ENCODE data around the gene KDELR1. TPM values are rescaled to one million over a fixed set of nuclear protein-coding genes. Genes with fewer than 3 reads are reported as not detected.

Gene KDELR1
- total RNA-seq, 1 experiment from 2014 or later = 198 TPM

DNA sequence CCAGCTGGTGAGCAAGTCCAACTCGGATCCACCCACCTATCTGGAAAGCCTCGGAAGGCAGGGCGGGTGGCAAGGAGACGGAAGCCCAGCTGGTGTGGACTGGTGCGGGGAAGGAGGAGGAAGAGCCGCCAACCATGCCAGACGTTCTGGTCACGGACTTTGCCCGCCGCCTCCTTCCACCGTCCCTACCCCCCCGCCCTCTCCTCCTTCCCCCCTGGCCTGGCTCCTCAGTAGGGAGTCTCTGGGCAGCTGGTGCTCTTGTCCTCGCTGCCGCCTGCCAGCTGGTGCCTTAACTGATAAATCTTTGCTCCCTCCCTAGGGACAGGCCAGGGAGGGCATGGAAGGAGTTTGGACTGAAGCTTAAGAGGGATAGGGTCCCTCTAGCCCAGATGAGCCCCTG is 22.4 kb downstream of the KDELR1 start:
- no peaks in the 10 kb centered on the region for H3K9me3 ChIP-seq (ENCODE audit: control insufficient read depth, low read depth, low read length)

More for the DNA sequence above, 22.4 kb downstream of the KDELR1 start:
- Histone ChIP-seq H3K27ac (ENCODE audit: insufficient read length, low read depth, low read length) (no peak overlapping the region), H3T11ph (ENCODE audit: low read length) (no peak overlapping the region), H4K91ac (ENCODE audit: insufficient read length, low read depth, low read length) (no peak overlapping the region), H4K8ac (replicated peaks; ENCODE audit: insufficient read length, low read depth, low read length) (no peak overlapping the region), H4K5ac (ENCODE audit: insufficient read length, low read depth, low read length) (no peak overlapping the region), H3K4ac (ENCODE audit: low read depth, low read length) (no peak overlapping the region), H2BK12ac (ENCODE audit: insufficient read length, low read depth, low read length) (no peak overlapping the region), H4K20me1 (ENCODE audit: control insufficient read depth, insufficient read depth, insufficient read length) (no peaks in the 10 kb centered on the region), H3K9ac (ENCODE audit: extremely low read depth, insufficient read length, low read length) (no peak overlapping the region), H2AFZ (ENCODE audit: low read length) (no peak overlapping the region), H2BK20ac (ENCODE audit: low read depth, low read length, poor library complexity, severe bottlenecking) (no peak overlapping the region), H3K79me2 (ENCODE audit: insufficient read depth, low read length) (0 out of 2 replicates have a peak, but pooled peaks cover 1% of the 10 kb centered on the region), H3K23ac (ENCODE audit: insufficient read length, low read depth, low read length) (no peak overlapping the region), H3K56ac (ENCODE audit: insufficient read length, low read depth, low read length) (no peak overlapping the region), H3K4me2 (ENCODE audit: insufficient read depth, insufficient read length, low read length) (no peak overlapping the region), H3K18ac (ENCODE audit: insufficient read length, low read depth, low read length) (no peak overlapping the region), H3K14ac (ENCODE audit: insufficient read depth, low read length) (no peak overlapping the region), H2BK15ac (ENCODE audit: low read depth, low read length) (no peak overlapping the region), H3K4me1 (ENCODE audit: insufficient read depth, low read length) (no peaks in the 10 kb centered on the region; the same call in 1 of the 2 replicates), H2BK5ac (ENCODE audit: insufficient read length, low read length) (no peak overlapping the region), H3K27me3 (ENCODE audit: insufficient read depth, low read length) (no peaks in the 10 kb centered on the region; the same call in 1 of the 2 replicates), H3K23me2 (ENCODE audit: insufficient read length, low read depth, low read length, poor library complexity, severe bottlenecking) (no peaks in the 10 kb centered on the region), H3K79me1 (ENCODE audit: insufficient read depth, low read depth, low read length, poor library complexity, severe bottlenecking) (no peaks in the 10 kb centered on the region), H2AK5ac (ENCODE audit: insufficient read length, low read length) (no peak overlapping the region), H2BK120ac (ENCODE audit: low read depth, low read length, poor library complexity, severe bottlenecking) (no peak overlapping the region)
- no CpG with 5 or more reads among the region's 14 CpGs for WGBS (ENCODE audit: extremely low coverage, insufficient read length, low lambda C conversion rate)
- H3K27ac Mint-ChIP-seq = no peak overlapping the region
- no peaks in the 10 kb centered on the region for H3K36me3 Mint-ChIP-seq (ENCODE audit: insufficient read depth in 1 of 3, low read depth in 3 of 3)
- TF ChIP-seq, protein P1, sequence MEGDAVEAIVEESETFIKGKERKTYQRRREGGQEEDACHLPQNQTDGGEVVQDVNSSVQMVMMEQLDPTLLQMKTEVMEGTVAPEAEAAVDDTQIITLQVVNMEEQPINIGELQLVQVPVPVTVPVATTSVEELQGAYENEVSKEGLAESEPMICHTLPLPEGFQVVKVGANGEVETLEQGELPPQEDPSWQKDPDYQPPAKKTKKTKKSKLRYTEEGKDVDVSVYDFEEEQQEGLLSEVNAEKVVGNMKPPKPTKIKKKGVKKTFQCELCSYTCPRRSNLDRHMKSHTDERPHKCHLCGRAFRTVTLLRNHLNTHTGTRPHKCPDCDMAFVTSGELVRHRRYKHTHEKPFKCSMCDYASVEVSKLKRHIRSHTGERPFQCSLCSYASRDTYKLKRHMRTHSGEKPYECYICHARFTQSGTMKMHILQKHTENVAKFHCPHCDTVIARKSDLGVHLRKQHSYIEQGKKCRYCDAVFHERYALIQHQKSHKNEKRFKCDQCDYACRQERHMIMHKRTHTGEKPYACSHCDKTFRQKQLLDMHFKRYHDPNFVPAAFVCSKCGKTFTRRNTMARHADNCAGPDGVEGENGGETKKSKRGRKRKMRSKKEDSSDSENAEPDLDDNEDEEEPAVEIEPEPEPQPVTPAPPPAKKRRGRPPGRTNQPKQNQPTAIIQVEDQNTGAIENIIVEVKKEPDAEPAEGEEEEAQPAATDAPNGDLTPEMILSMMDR (conservative IDR thresholded peaks at IDR 0.05) = no peak
- DNase-seq = no peak
- H3K27me3 Mint-ChIP-seq (ENCODE audit: low read depth) = peaks cover 35% of the 10 kb centered on the region
- no peaks in the 10 kb centered on the region for H3K9me3 Mint-ChIP-seq
- H3K4me1 Mint-ChIP-seq = peaks cover 5 to 23% of the 10 kb centered on the region in 2 experiments; a peak in 3 of 4 replicates
- H3K4me3 Mint-ChIP-seq = no peak overlapping the region
